H7 (cell line): ENCODE results near the gene HBS1L. TPM values are rescaled to one million over a fixed set of nuclear protein-coding genes. Genes with fewer than 3 reads are reported as not detected.
A peak's percentile ranks its signal among the peaks of the same experiment; 100 is the strongest.

Experiments used
- DNase-seq: peaks from one replicate; pipeline ENCODE4 v3.0.0; 2012
- H3K27me3 ChIP-seq: 2 replicates; pipeline ENCODE4 v1.6.0; 2011; ENCODE audit warnings: mild to moderate bottlenecking, low read length; ENCODE audit not compliant: control insufficient read depth, insufficient read depth
- H3K36me3 ChIP-seq: replicated peaks from 2 replicates; pipeline ENCODE4 v1.5.1; 2011; ENCODE audit warnings: low read length; ENCODE audit not compliant: control insufficient read depth, insufficient read depth
- H3K4me3 ChIP-seq: 2 replicates; pipeline ENCODE4 v1.5.1; 2011; ENCODE audit warnings: low read depth, mild to moderate bottlenecking, control low read depth, low read length, moderate library complexity; ENCODE audit not compliant: insufficient read depth
- total RNA-seq: library from RNA; depleted of rRNA; stranded (reverse); fragments of >200 nt; shearing (Covaris generic); gene quantifications from 2 replicates; pipeline ENCODE4 v1.2.3, GENCODE V29; 2014

Gene HBS1L
- total RNA-seq, 1 experiment from 2014 or later = 106 TPM

- Histone ChIP-seq H3K27me3 (no peaks in the 10 kb centered on the region), H3K36me3 (no peaks in the 10 kb centered on the region), H3K4me3 (no peak within 1 kb of the TSS)
- DNase-seq = peak; percentile 42
Measured at GRCh38 chr6:134949927-134950326, 104.7 kb downstream of the HBS1L start, which contains the start of gene ALDH8A1. TSS of gene ALDH8A1 (minus strand) at chr6:134950101. CDS start at chr6:134950053, 48 bp downstream.

- Histone ChIP-seq H3K36me3 (no peaks in the 10 kb centered on the region), H3K4me3 (no peak overlapping the region), H3K27me3 (no peaks in the 10 kb centered on the region)
- DNase-seq = no peak
Measured at GRCh38 chr6:134948691-134949090, 105.9 kb downstream of the HBS1L start.

GRCh38 chr6:134948142-134948541, 106.5 kb downstream of the HBS1L start:
- no peak overlapping the region for H3K4me3 ChIP-seq
- no peaks in the 10 kb centered on the region for H3K27me3 ChIP-seq
- no peaks in the 10 kb centered on the region for H3K36me3 ChIP-seq
- DNase-seq = no peak

GRCh38 chr6:134945045-134945444, 109.6 kb downstream of the HBS1L start:
- Histone ChIP-seq H3K36me3 (no peaks in the 10 kb centered on the region), H3K27me3 (no peaks in the 10 kb centered on the region), H3K4me3 (no peak overlapping the region)
- no peak for DNase-seq

GRCh38 chr6:134943522-134944111, 111.0 kb downstream of the HBS1L start:
- H3K4me3 ChIP-seq = no peak overlapping the region
- H3K36me3 ChIP-seq = no peaks in the 10 kb centered on the region
- no peak for DNase-seq
- no peaks in the 10 kb centered on the region for H3K27me3 ChIP-seq

- no peak overlapping the region for H3K4me3 ChIP-seq
- no peak for DNase-seq
- no peaks in the 10 kb centered on the region for H3K27me3 ChIP-seq
- no peaks in the 10 kb centered on the region for H3K36me3 ChIP-seq
Measured at GRCh38 chr6:134938896-134939295, 115.7 kb downstream of the HBS1L start.

GRCh38 chr6:134937426-134937825, 117.2 kb downstream of the HBS1L start:
- H3K4me3 ChIP-seq = no peak overlapping the region
- no peak for DNase-seq
- no peaks in the 10 kb centered on the region for H3K36me3 ChIP-seq
- H3K27me3 ChIP-seq = no peaks in the 10 kb centered on the region

GRCh38 chr6:134936931-134937330, 117.7 kb downstream of the HBS1L start:
- Histone ChIP-seq H3K4me3 (no peak overlapping the region), H3K36me3 (no peaks in the 10 kb centered on the region), H3K27me3 (no peaks in the 10 kb centered on the region)
- no peak for DNase-seq

- Histone ChIP-seq H3K4me3 (no peak overlapping the region), H3K27me3 (no peaks in the 10 kb centered on the region), H3K36me3 (no peaks in the 10 kb centered on the region)
- no peak for DNase-seq
Measured at GRCh38 chr6:134936476-134936875, 118.1 kb downstream of the HBS1L start.

GRCh38 chr6:134934793-134935485, 119.7 kb downstream of the HBS1L start:
- H3K4me3 ChIP-seq = no peak overlapping the region
- H3K36me3 ChIP-seq = no peaks in the 10 kb centered on the region
- no peak for DNase-seq
- no peaks in the 10 kb centered on the region for H3K27me3 ChIP-seq

GRCh38 chr6:134932535-134933470, 121.8 kb downstream of the HBS1L start:
- no peak for DNase-seq
- no peaks in the 10 kb centered on the region for H3K27me3 ChIP-seq
- H3K36me3 ChIP-seq = no peaks in the 10 kb centered on the region
- no peak overlapping the region for H3K4me3 ChIP-seq

GRCh38 chr6:134932098-134932497, 122.5 kb downstream of the HBS1L start:
- H3K27me3 ChIP-seq = no peaks in the 10 kb centered on the region
- no peak for DNase-seq
- no peak overlapping the region for H3K4me3 ChIP-seq
- no peaks in the 10 kb centered on the region for H3K36me3 ChIP-seq

GRCh38 chr6:134930463-134930862, 124.2 kb downstream of the HBS1L start:
- H3K4me3 ChIP-seq = no peak overlapping the region
- DNase-seq = no peak
- H3K36me3 ChIP-seq = no peaks in the 10 kb centered on the region
- H3K27me3 ChIP-seq = no peaks in the 10 kb centered on the region

GRCh38 chr6:134928151-134928900, 126.3 kb downstream of the HBS1L start:
- Histone ChIP-seq H3K4me3 (no peak overlapping the region), H3K36me3 (no peaks in the 10 kb centered on the region), H3K27me3 (no peaks in the 10 kb centered on the region)
- DNase-seq = no peak
